HK-2 (cell line): Measurements from ENCODE around the gene UBALD1.
"Not testable (repeated sequence)": the region's sequence is repeated elsewhere in the genome, so short reads cannot be mapped to it uniquely, and the experiment has no call there.

Source experiments
- DNase-seq: peaks from one replicate; pipeline ENCODE4 v3.0.0-alpha.2; 2018; ENCODE audit not compliant: unreplicated experiment

Gene UBALD1

DNA sequence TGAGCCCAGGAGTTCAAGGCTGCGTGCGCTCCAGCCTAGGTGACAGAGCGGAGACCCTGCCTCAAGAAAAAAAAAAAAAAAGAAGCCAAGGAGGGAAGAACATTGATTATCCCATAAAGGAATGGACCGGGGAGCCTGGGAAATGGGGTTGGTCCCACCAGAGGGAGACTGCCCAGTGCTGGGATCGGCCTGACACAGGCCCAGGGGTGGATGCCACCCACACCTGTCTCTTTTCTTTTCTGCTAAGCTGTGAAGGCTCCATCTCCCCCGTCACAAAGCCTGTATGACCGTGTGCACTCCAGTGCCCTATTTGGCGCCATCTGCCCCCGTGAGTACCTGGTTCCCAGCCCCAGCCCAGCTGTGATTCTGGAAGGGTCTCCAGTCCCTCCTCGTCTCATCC lies 15.7 kb downstream of the UBALD1 start:
- DNase-seq, result no peak

GRCh38 chr16:4597174-4597573 lies 17.5 kb downstream of the UBALD1 start:
- DNase-seq, result peak; percentile 65

- no peak for DNase-seq
Measured at GRCh38 chr16:4594433-4595410, 20.0 kb downstream of the UBALD1 start.

- no peak for DNase-seq
Measured at GRCh38 chr16:4593086-4593485, 21.6 kb downstream of the UBALD1 start.

DNA sequence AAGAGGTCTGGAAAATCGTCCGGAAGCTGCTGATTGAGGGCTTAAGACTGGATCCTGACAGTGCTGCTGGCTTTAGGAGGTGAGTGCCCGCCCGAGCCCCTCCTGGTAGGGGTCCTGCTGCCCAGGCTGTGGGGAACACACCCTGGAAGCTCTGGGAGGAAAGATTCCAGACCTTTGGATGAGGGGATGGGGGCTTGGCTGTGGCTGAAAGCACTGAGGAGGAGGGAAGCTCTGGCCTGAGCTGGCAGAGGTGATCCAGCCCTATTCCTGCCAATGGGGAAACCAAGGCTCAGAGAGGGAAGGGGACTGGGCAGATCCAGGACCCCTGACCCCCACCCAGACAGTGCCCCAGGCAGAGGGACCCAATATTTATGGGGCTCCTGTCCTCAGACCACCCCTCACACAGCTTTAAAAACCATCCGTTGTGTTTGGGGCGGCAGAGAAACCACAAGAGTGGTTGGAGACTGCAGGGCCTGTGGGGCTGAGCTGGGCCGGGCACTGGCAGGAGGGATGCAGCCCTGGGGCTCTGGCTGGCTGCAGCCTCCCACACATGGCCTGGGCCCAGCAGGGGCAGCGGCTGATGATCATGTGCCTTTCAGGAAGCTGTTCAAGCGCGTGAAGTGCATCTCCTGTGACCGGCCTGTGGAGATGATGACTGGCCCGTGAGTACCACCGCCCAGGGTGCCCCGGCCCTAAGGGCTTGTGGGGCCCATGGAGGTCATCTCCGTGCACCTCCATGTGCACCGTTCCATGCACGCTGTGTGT lies 22.8 kb downstream of the UBALD1 start:
- no peak for DNase-seq

DNA sequence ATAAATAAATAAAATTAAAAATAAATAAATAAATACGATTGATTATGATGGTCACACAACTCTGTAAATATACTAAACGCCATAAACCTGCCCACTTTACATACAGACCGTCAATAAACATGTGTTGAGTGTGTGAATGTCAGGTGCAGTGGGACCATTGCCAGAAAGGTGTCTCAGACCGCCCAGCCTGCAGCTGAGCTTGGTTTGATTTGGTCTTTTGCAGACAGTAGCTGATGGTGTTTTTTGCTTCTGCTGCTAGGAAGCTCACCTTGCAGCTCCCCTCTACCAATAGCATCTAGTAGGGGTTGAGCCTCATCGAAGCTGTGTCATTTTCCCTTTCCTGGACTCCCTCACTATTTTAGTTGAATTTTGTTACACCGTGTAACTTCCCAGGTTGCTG lies 23.5 kb downstream of the UBALD1 start:
- no peak for DNase-seq

DNA sequence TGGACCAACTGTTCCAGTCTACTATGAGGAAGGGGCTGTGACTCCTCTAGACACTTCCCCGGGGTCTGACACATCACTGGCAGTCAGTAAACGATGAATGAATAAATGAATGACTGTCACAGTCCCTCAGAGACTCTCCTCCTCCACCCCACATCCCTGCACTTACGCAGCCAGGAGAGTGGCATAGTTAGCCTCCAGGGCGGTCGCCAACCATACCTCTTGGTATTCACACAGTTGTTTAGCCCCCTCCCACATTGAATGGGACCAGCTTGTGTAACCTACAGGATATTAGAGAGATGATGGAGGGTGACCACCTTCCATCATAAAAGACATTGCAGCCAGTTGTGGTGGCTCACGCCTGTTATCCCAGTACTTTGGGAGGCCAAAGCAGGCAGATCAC lies 25.7 kb downstream of the UBALD1 start:
- no peak for DNase-seq

DNA sequence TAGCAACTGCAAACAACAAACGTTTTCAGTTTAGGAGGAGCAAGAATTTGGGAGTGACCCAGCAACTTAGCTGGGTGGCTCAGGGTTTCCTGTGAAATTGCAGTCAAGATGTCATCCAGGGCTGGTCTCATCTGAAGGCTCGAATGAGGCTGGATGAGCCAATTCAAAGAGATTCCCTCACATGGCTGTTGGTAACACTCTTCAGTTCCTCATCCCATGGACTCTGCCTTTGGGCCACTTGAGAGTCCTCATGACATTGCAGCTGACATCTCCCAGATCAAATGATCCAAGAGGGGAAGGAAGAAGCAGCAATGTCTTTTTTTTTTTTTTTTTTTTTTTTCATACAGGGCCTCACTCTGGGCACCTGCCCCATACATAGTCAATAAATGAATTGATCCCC lies 26.3 kb downstream of the UBALD1 start:
- DNase-seq, result no peak

- DNase-seq, result no peak
Measured at GRCh38 chr16:4586291-4586690, 28.4 kb downstream of the UBALD1 start.

GRCh38 chr16:4583906-4584305 lies 30.8 kb downstream of the UBALD1 start:
- DNase-seq, result no peak

GRCh38 chr16:4580250-4580649 lies 34.4 kb downstream of the UBALD1 start:
- no peak for DNase-seq

GRCh38 chr16:4578961-4579530 lies 35.6 kb downstream of the UBALD1 start:
- no peak for DNase-seq

DNA sequence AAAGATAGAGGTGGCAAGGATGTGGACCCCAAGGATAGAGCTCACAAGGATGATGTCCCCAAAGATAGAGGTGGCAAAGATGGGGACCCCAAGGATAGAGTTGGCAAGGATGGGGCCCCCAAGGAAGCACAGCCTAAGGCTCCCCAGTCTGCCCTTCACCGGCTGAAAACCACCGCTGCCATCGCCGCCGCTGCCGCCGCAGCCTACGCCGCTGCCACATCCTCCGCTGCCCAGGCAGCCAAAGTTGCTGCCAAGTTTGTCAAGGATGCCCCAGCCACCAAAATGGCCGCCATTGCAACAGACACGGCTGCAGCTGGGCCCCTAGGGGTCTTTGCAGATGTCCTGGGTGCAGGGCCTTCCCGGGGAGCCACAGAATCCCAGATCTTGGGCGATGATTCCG lies 38.7 kb downstream of the UBALD1 start:
- DNase-seq, result no peak

GRCh38 chr16:4574919-4575705 lies 39.6 kb downstream of the UBALD1 start:
- no peak for DNase-seq

- DNase-seq, result not testable (repeated sequence)
Measured at GRCh38 chr16:4573926-4574325, 40.8 kb downstream of the UBALD1 start.

GRCh38 chr16:4572715-4573114 lies 42.0 kb downstream of the UBALD1 start:
- DNase-seq, result no peak

GRCh38 chr16:4570688-4571321 lies 43.9 kb downstream of the UBALD1 start:
- no peak for DNase-seq

GRCh38 chr16:4570086-4570485 lies 44.6 kb downstream of the UBALD1 start:
- no peak for DNase-seq

GRCh38 chr16:4566144-4566543 lies 48.5 kb downstream of the UBALD1 start:
- DNase-seq, result no peak

DNA sequence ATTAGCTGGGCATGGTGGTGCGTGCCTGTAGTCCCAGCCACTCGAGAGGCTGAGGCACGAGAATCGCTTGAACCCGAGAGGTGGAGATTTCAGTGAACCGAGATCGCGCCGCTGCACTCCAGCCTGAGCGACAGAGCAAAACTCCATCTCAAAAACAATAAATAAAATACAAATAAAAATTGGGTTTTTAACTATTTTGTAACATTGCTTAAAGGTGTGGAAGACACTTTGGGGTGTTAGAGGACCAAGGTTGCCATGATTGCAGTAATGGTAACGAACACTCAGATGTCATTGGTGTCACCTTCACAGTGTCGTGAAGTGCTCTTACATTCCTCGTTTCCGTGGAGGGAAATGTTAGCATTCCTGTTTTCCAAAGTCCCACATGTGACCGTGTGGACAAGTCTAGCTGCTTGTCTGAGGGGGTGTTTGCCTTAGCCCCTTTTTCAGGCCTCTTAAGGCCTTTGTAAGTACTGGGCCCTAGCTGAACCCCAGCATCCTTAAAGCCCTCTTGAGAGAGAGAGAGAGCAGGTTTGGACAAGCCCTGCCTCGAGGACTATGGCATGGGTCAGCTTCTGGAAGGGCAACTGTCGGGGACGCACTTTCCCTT lies 49.9 kb downstream of the UBALD1 start:
- DNase-seq, result no peak

DNA sequence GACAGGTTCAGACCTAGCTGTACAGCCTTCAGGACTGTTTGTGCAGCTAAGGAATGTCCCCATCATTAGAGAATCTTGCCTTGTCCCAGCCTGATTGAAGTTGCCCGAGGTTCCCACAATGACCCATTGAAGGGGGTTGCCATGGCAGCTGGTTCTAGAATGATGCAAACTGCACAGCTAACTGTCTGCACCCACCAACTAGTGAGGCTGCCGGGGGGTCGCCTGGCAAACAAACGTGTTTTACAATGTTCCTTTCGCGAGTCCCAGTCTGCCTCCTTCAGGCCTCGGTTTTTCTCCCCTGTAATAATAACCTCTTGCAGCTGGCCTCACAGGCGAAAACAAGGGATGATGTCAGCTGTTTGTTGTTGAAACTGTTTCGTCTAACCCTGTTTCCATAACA lies 53.1 kb downstream of the UBALD1 start:
- DNase-seq, result no peak
